HEK293 (cell line): Measurements from ENCODE around the gene PTPRF.

Experiments
- CTCF ChIA-PET: fragments of 350-600 bp; formaldehyde crosslinking; extraction: SDS; loops from one replicate; lab custom pipeline; 2021; ENCODE audit warnings: antibody characterized with exemption; lab: Yijun Ruan, JAX
- POLR2A ChIA-PET: fragments of 300-600 bp; formaldehyde crosslinking; extraction: SDS; loops from one replicate; lab custom pipeline; 2020; ENCODE audit warnings: antibody characterized with exemption, inconsistent platforms; lab: Yijun Ruan, JAX
- H3K27ac ChIP-seq: fragments of 200-500 bp; sonication (Bioruptor generic); 2 replicates; pipeline ENCODE4 v1.5.1; 2014; ENCODE audit warnings: low read depth, low read length, control low read depth, inconsistent platforms; ENCODE audit errors: extremely low read depth
- H3K36me3 ChIP-seq, 2 experiments: fragments of 200-500 bp in 1 of 2; sonication (Bioruptor generic) in 1 of 2; 1 replicate in 1 of 2; 2 replicates in 1 of 2; pipeline ENCODE4 v1.5.1; 2014 to 2017; ENCODE audit warnings: inconsistent platforms in 2 of 2, low read length in 2 of 2; ENCODE audit not compliant: control insufficient read depth in 2 of 2, insufficient read depth in 1 of 2
- H3K4me1 ChIP-seq: fragments of 200-500 bp; sonication (Bioruptor generic); 2 replicates; pipeline ENCODE4 v1.5.1; 2014; ENCODE audit warnings: mild to moderate bottlenecking, low read length, inconsistent platforms; ENCODE audit not compliant: control insufficient read depth, insufficient read depth
- H3K4me3 ChIP-seq: 2 replicates; pipeline ENCODE4 v1.5.1; 2011; ENCODE audit warnings: low read depth, mild to moderate bottlenecking, control low read depth, low read length, moderate library complexity
- H3K9me3 ChIP-seq: fragments of 200-500 bp; sonication (Bioruptor generic); 2 replicates; pipeline ENCODE4 v1.5.1; 2014; ENCODE audit warnings: low read depth, low read length, inconsistent platforms; ENCODE audit not compliant: control insufficient read depth, insufficient read depth
- GFI1B ChIP-seq: fragments of 450-650 bp; formaldehyde crosslinking; IDR thresholded peaks from 2 replicates; pipeline ENCODE4 v1.5.1; 2016; ENCODE audit warnings: missing biosample characterization, missing genetic modification characterization
- GLIS2 ChIP-seq: fragments of 450-650 bp; formaldehyde crosslinking; IDR thresholded peaks from 2 replicates; pipeline ENCODE4 v1.5.1; 2016; ENCODE audit warnings: missing biosample characterization, missing genetic modification characterization
- KLF16 ChIP-seq: fragments of 450-650 bp; formaldehyde crosslinking; IDR thresholded peaks from 2 replicates; pipeline ENCODE4 v1.5.1; 2017; ENCODE audit warnings: missing biosample characterization, missing genetic modification characterization
- SCRT1 ChIP-seq: fragments of 450-650 bp; formaldehyde crosslinking; IDR thresholded peaks from 2 replicates; pipeline ENCODE4 v1.5.1; 2016; ENCODE audit warnings: missing biosample characterization, missing genetic modification characterization, borderline replicate concordance
- SP2 ChIP-seq: fragments of 450-650 bp; formaldehyde crosslinking; IDR thresholded peaks from 2 replicates; pipeline ENCODE4 v1.5.1; 2016; ENCODE audit warnings: missing biosample characterization, missing genetic modification characterization
- ZBTB10 ChIP-seq: fragments of 450-650 bp; formaldehyde crosslinking; IDR thresholded peaks from 2 replicates; pipeline ENCODE4 v1.5.1; 2016; ENCODE audit warnings: missing biosample characterization, missing genetic modification characterization
- ZFP69B ChIP-seq: fragments of 450-650 bp; formaldehyde crosslinking; IDR thresholded peaks from 2 replicates; pipeline ENCODE4 v1.5.1; 2016; ENCODE audit warnings: missing biosample characterization, missing genetic modification characterization
- ZIC2 ChIP-seq: fragments of 450-650 bp; formaldehyde crosslinking; IDR thresholded peaks from 2 replicates; pipeline ENCODE4 v1.5.1; 2016; ENCODE audit warnings: missing biosample characterization, missing genetic modification characterization
- ZNF223 ChIP-seq: fragments of 450-650 bp; formaldehyde crosslinking; IDR thresholded peaks from 2 replicates; pipeline ENCODE4 v1.5.1; 2016; ENCODE audit warnings: missing biosample characterization, missing genetic modification characterization
- ZNF23 ChIP-seq: fragments of 450-650 bp; formaldehyde crosslinking; IDR thresholded peaks from 2 replicates; pipeline ENCODE4 v1.5.1; 2016; ENCODE audit warnings: missing biosample characterization, missing genetic modification characterization, borderline replicate concordance
- ZNF335 ChIP-seq: fragments of 450-650 bp; formaldehyde crosslinking; conservative IDR thresholded peaks from 2 replicates; pipeline ENCODE4 v1.5.1; 2016; ENCODE audit warnings: missing biosample characterization, missing genetic modification characterization
- ZNF341 ChIP-seq: fragments of 450-650 bp; formaldehyde crosslinking; IDR thresholded peaks from 2 replicates; pipeline ENCODE4; 2016; ENCODE audit warnings: low read depth, missing biosample characterization, missing genetic modification characterization
- ZNF404 ChIP-seq: fragments of 450-650 bp; formaldehyde crosslinking; IDR thresholded peaks from 2 replicates; pipeline ENCODE4 v1.5.1; 2017; ENCODE audit warnings: missing biosample characterization, missing genetic modification characterization
- ZNF48 ChIP-seq: fragments of 450-650 bp; formaldehyde crosslinking; IDR thresholded peaks from 2 replicates; pipeline ENCODE4 v1.5.1; 2016; ENCODE audit warnings: missing biosample characterization, missing genetic modification characterization
- ZNF747 ChIP-seq: fragments of 450-650 bp; formaldehyde crosslinking; IDR thresholded peaks from 2 replicates; pipeline ENCODE4 v1.5.1; 2016; ENCODE audit warnings: missing biosample characterization, missing genetic modification characterization
- ZNF768 ChIP-seq: fragments of 450-650 bp; formaldehyde crosslinking; IDR thresholded peaks from 2 replicates; pipeline ENCODE4 v1.5.1; 2018; ENCODE audit warnings: missing biosample characterization, mild to moderate bottlenecking, missing genetic modification characterization
- ZNF785 ChIP-seq: fragments of 450-650 bp; formaldehyde crosslinking; IDR thresholded peaks from 2 replicates; pipeline ENCODE4 v1.5.1; 2016; ENCODE audit warnings: missing biosample characterization, missing genetic modification characterization
- ZNF830 ChIP-seq: fragments of 450-650 bp; IDR thresholded peaks from 2 replicates; pipeline ENCODE4 v1.5.0; 2018; ENCODE audit warnings: missing biosample characterization, missing genetic modification characterization, low read depth, mild to moderate bottlenecking, moderate library complexity
- TF ChIP-seq, protein P1 (sequence below): fragments of 450-650 bp; formaldehyde crosslinking; IDR thresholded peaks from 2 replicates; pipeline ENCODE4 v1.5.1; 2016; ENCODE audit warnings: missing biosample characterization, missing genetic modification characterization
- TF ChIP-seq, protein P2 (sequence below): fragments of 450-650 bp; formaldehyde crosslinking; IDR thresholded peaks from 2 replicates; pipeline ENCODE4 v1.5.1; 2016; ENCODE audit warnings: missing biosample characterization, missing genetic modification characterization

PTPRF gene

DNA sequence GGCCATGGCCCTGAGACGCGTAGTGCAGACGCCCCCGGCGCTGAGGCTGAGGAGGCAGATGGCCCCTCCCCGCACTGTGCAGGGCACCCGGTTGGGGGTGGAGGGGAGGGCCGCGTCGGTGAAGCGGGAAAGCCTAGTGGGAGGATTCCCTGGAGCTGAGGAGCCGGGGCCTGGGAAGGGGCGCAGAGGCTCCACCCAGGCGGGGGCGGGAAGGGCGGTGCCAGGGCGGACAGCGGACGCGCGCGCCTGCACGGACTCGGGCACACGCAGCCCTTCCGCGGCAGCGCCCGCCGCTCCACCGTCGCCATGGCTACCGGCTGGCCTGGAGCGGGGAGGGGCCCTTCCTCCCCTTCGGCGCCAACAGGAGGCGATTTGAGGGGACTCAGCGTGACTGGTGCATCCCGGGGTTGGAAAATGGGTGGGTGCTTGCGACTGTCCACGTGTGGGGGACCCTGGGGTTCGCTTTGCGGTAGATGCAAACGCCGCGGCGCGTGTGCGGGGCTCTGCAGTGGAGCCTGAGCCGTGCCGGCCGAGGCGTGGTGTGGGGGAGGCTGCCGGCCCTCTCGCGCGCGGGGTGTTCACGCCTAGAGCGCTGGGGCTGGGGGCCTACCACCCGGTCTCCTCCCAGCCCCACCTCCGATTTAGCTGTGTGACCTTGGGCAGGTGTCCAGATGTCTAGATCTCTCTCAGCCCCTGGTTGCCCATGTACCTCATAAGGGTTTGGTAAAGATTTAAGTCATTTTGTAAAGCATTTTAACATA is 35.1 kb downstream of the PTPRF start:
- POLR2A ChIA-PET, result no interaction called here
- TF ChIP-seq SP2 (tag by site-specific recombination) (0 out of 2 replicates have a peak, but pooled peaks have one; percentile 11), ZNF335 (no peak)
- H3K4me1 ChIP-seq, result no peaks in the 10 kb centered on the region
- H3K4me3 ChIP-seq, result no peak overlapping the region
- H3K36me3 ChIP-seq, result peaks cover 0 to 63% of the 10 kb centered on the region in 2 experiments; a peak in 2 of 3 replicates
- no peaks in the 10 kb centered on the region for H3K9me3 ChIP-seq
- CTCF ChIA-PET, result interaction anchor here (0.5 kb wide), 1 partner anchor 591 kb away, joined by 3 read pairs; no protein-coding TSS in a partner anchor
- no peak overlapping the region for H3K27ac ChIP-seq

GRCh38 chr1:43566382-43567044 is 35.8 kb downstream of the PTPRF start:
- Histone ChIP-seq H3K9me3 (no peaks in the 10 kb centered on the region), H3K4me3 (no peak overlapping the region), H3K27ac (no peak overlapping the region), H3K4me1 (no peaks in the 10 kb centered on the region), H3K36me3 (peaks cover 0 to 63% of the 10 kb centered on the region in 2 experiments; a peak in 2 of 3 replicates)
- no peak for TF ChIP-seq ZNF768
- TF ChIP-seq, protein P1, sequence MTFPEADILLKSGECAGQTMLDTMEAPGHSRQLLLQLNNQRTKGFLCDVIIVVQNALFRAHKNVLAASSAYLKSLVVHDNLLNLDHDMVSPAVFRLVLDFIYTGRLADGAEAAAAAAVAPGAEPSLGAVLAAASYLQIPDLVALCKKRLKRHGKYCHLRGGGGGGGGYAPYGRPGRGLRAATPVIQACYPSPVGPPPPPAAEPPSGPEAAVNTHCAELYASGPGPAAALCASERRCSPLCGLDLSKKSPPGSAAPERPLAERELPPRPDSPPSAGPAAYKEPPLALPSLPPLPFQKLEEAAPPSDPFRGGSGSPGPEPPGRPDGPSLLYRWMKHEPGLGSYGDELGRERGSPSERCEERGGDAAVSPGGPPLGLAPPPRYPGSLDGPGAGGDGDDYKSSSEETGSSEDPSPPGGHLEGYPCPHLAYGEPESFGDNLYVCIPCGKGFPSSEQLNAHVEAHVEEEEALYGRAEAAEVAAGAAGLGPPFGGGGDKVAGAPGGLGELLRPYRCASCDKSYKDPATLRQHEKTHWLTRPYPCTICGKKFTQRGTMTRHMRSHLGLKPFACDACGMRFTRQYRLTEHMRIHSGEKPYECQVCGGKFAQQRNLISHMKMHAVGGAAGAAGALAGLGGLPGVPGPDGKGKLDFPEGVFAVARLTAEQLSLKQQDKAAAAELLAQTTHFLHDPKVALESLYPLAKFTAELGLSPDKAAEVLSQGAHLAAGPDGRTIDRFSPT (tag by site-specific recombination), result 0 out of 2 replicates have a peak, but pooled peaks have one; percentile 17
- ChIA-PET POLR2A (no interaction called here), CTCF (interaction anchor here (0.5 kb wide), 1 partner anchor 592 kb away, joined by 3 read pairs; no protein-coding TSS in a partner anchor)

DNA sequence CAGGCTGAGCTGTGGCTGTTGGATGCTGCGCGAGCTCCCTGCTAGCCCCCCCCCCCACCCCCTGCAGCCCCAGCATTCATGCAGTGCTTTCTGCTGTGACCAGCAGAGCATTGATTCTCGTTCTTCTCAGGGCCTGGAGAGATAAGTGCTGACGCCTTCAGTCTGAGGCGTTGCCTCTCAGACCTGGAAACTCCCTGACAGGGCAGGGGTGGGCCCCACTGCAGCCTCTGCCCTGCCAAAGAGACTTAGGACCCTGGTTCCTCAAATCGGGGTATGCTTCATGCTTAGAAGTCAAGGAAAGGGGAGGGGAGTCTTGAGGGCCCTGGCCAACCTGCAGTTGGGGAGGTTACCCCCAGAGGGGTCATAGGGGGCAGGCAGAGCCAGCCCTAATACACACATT is 38.5 kb downstream of the PTPRF start:
- H3K4me3 ChIP-seq, result no peak overlapping the region
- H3K27ac ChIP-seq, result no peak overlapping the region
- H3K36me3 ChIP-seq, result peaks cover 3 to 80% of the 10 kb centered on the region in 2 experiments; a peak in 2 of 3 replicates
- no peaks in the 10 kb centered on the region for H3K9me3 ChIP-seq
- POLR2A ChIA-PET, result interaction anchor here (2.2 kb wide), 1 partner anchor 81 kb away, joined by 5 read pairs; the partner anchor contains the start of gene KDM4A
- H3K4me1 ChIP-seq, result no peaks in the 10 kb centered on the region
- CTCF ChIA-PET, result interaction anchor here (0.6 to 0.7 kb wide), 2 partner anchors 18 to 153 kb away, joined by 3 read pairs; no protein-coding TSS in a partner anchor
- TF ChIP-seq ZNF404 (tag by site-specific recombination) (no peak), GFI1B (tag by site-specific recombination) (no peak), GLIS2 (no peak), ZNF335 (no peak), ZFP69B (tag by site-specific recombination) (peak; percentile 67), KLF16 (tag by site-specific recombination) (no peak), ZNF223 (tag by site-specific recombination) (no peak), ZNF23 (no peak), SCRT1 (tag by site-specific recombination) (no peak), ZNF48 (no peak), ZNF785 (no peak), ZNF830 (tag by site-specific recombination) (no peak), ZBTB10 (no peak), ZIC2 (tag by site-specific recombination) (peak; percentile 21; the same call in 1 of the 2 replicates), ZNF341 (tag by site-specific recombination) (no peak), ZNF747 (tag by site-specific recombination) (no peak)
- TF ChIP-seq, protein P1 (tag by site-specific recombination), result no peak
- TF ChIP-seq, protein P2, sequence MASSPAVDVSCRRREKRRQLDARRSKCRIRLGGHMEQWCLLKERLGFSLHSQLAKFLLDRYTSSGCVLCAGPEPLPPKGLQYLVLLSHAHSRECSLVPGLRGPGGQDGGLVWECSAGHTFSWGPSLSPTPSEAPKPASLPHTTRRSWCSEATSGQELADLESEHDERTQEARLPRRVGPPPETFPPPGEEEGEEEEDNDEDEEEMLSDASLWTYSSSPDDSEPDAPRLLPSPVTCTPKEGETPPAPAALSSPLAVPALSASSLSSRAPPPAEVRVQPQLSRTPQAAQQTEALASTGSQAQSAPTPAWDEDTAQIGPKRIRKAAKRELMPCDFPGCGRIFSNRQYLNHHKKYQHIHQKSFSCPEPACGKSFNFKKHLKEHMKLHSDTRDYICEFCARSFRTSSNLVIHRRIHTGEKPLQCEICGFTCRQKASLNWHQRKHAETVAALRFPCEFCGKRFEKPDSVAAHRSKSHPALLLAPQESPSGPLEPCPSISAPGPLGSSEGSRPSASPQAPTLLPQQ (tag by site-specific recombination), result peak; percentile 56; the same call in 1 of the 2 replicates
